ENCODE data around the gene ERG.

ERG gene

GRCh38 chr21:38399103-38399502 is 99.2 kb downstream of the ERG start:
- Histone ChIP-seq H2AFZ (ENCODE audit: low read length, unreplicated experiment) (no peak overlapping the region), H3K27ac (ENCODE audit: low read depth, low read length) (no peak overlapping the region), H3K36me3 (ENCODE audit: insufficient read depth, low read length) (no peaks in the 10 kb centered on the region), H3K27me3 (ENCODE audit: insufficient read depth, low read length) (peaks cover 59% of the 10 kb centered on the region), H3K4me1 (ENCODE audit: control insufficient read depth, insufficient read depth, low read length, unreplicated experiment) (no peaks in the 10 kb centered on the region), H3K4me3 (ENCODE audit: low read depth, low read length) (no peak overlapping the region), H3K79me2 (ENCODE audit: control insufficient read depth, insufficient read depth, low read length, unreplicated experiment) (no peaks in the 10 kb centered on the region)

DNA sequence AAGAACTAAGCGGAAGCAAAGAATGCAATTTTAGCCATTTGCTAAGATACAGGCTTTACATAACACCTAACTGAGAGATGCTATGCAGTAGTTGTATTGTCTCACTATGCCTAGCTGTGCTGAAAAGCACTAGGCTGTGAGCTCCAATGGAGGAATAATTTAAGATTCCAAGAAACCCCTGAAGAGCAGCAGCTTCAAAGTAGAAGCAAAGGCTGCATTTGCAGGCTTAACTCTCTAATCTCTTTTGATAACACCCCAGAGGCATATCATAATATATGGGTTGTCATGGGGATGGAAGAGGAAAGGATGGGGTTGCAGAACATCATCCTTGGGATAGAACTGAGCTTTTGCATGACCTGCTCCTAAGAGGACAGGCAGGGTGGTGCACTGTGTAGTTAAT is 102.0 kb downstream of the ERG start:
- H3K27ac ChIP-seq (ENCODE audit: low read depth, low read length) = no peak overlapping the region
- H3K36me3 ChIP-seq (ENCODE audit: insufficient read depth, low read length) = no peaks in the 10 kb centered on the region
- H3K27me3 ChIP-seq (ENCODE audit: insufficient read depth, low read length) = peaks cover 58% of the 10 kb centered on the region
- no peaks in the 10 kb centered on the region for H3K4me1 ChIP-seq (ENCODE audit: control insufficient read depth, insufficient read depth, low read length, unreplicated experiment)
- no peak overlapping the region for H3K4me3 ChIP-seq (ENCODE audit: low read depth, low read length)
- no peak overlapping the region for H2AFZ ChIP-seq (ENCODE audit: low read length, unreplicated experiment)
- no peaks in the 10 kb centered on the region for H3K79me2 ChIP-seq (ENCODE audit: control insufficient read depth, insufficient read depth, low read length, unreplicated experiment)

- H3K79me2 ChIP-seq (ENCODE audit: control insufficient read depth, insufficient read depth, low read length, unreplicated experiment) = no peaks in the 10 kb centered on the region
- peaks cover 54% of the 10 kb centered on the region for H3K27me3 ChIP-seq (ENCODE audit: insufficient read depth, low read length)
- H3K4me1 ChIP-seq (ENCODE audit: control insufficient read depth, insufficient read depth, low read length, unreplicated experiment) = no peaks in the 10 kb centered on the region
- H3K36me3 ChIP-seq (ENCODE audit: insufficient read depth, low read length) = no peaks in the 10 kb centered on the region
- H3K27ac ChIP-seq (ENCODE audit: low read depth, low read length) = no peak overlapping the region
- no peak overlapping the region for H3K4me3 ChIP-seq (ENCODE audit: low read depth, low read length)
- no peak overlapping the region for H2AFZ ChIP-seq (ENCODE audit: low read length, unreplicated experiment)
These were observed 102.7 kb downstream of the ERG start for GRCh38 chr21:38395581-38395980.

- H3K27me3 ChIP-seq (ENCODE audit: insufficient read depth, low read length) = peaks cover 41% of the 10 kb centered on the region
- no peaks in the 10 kb centered on the region for H3K36me3 ChIP-seq (ENCODE audit: insufficient read depth, low read length)
- no peaks in the 10 kb centered on the region for H3K4me1 ChIP-seq (ENCODE audit: control insufficient read depth, insufficient read depth, low read length, unreplicated experiment)
- H2AFZ ChIP-seq (ENCODE audit: low read length, unreplicated experiment) = no peak overlapping the region
- H3K79me2 ChIP-seq (ENCODE audit: control insufficient read depth, insufficient read depth, low read length, unreplicated experiment) = no peaks in the 10 kb centered on the region
- no peak overlapping the region for H3K27ac ChIP-seq (ENCODE audit: low read depth, low read length)
- no peak overlapping the region for H3K4me3 ChIP-seq (ENCODE audit: low read depth, low read length)
These were observed 105.6 kb downstream of the ERG start for GRCh38 chr21:38392661-38393060.

DNA sequence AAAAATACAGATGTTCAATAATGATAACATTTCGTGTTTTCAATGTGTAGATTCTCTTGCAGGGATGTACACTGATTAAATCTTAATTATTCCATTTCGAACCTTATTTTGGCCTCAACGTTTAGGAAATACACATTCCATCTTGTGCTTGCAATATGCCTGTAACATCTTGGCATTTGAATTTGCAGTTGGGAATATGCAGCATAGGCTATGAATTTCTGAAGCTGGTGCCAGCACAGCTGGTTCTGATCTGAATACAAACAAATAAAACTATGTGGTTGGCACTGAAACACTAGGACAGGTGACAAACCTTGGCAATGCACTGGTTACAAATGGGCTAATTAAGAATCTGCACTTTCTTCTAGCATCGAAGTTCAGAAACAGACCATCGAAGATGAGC is 108.4 kb downstream of the ERG start:
- H2AFZ ChIP-seq (ENCODE audit: low read length, unreplicated experiment) = no peak overlapping the region
- no peak overlapping the region for H3K4me3 ChIP-seq (ENCODE audit: low read depth, low read length)
- no peaks in the 10 kb centered on the region for H3K36me3 ChIP-seq (ENCODE audit: insufficient read depth, low read length)
- peaks cover 31% of the 10 kb centered on the region for H3K27me3 ChIP-seq (ENCODE audit: insufficient read depth, low read length)
- no peaks in the 10 kb centered on the region for H3K79me2 ChIP-seq (ENCODE audit: control insufficient read depth, insufficient read depth, low read length, unreplicated experiment)
- H3K4me1 ChIP-seq (ENCODE audit: control insufficient read depth, insufficient read depth, low read length, unreplicated experiment) = no peaks in the 10 kb centered on the region
- H3K27ac ChIP-seq (ENCODE audit: low read depth, low read length) = no peak overlapping the region

DNA sequence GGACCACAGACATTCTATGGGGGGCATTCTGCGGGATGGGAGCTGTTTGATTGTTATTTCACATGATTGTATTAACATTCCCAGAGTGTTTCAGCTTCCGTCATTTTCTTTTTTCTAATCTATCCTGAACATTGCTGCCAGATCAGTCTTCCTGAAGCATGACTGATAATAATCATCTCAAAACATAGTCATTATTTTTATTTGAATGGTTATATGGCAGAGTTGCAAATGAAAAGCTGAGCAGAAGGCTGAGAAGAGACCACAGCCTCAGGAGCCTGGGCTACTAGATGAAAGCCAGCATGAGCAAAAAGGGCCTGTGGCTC is 109.0 kb downstream of the ERG start:
- Histone ChIP-seq H3K79me2 (ENCODE audit: control insufficient read depth, insufficient read depth, low read length, unreplicated experiment) (no peaks in the 10 kb centered on the region), H3K4me3 (ENCODE audit: low read depth, low read length) (no peak overlapping the region), H3K36me3 (ENCODE audit: insufficient read depth, low read length) (no peaks in the 10 kb centered on the region), H3K27ac (ENCODE audit: low read depth, low read length) (no peak overlapping the region), H2AFZ (ENCODE audit: low read length, unreplicated experiment) (no peak overlapping the region), H3K4me1 (ENCODE audit: control insufficient read depth, insufficient read depth, low read length, unreplicated experiment) (no peaks in the 10 kb centered on the region), H3K27me3 (ENCODE audit: insufficient read depth, low read length) (peaks cover 30% of the 10 kb centered on the region)

- Histone ChIP-seq H3K27ac (ENCODE audit: low read depth, low read length) (no peak overlapping the region), H3K36me3 (ENCODE audit: insufficient read depth, low read length) (no peaks in the 10 kb centered on the region), H3K27me3 (ENCODE audit: insufficient read depth, low read length) (peaks cover 31% of the 10 kb centered on the region), H3K79me2 (ENCODE audit: control insufficient read depth, insufficient read depth, low read length, unreplicated experiment) (no peaks in the 10 kb centered on the region), H2AFZ (ENCODE audit: low read length, unreplicated experiment) (no peak overlapping the region), H3K4me3 (ENCODE audit: low read depth, low read length) (no peak overlapping the region), H3K4me1 (ENCODE audit: control insufficient read depth, insufficient read depth, low read length, unreplicated experiment) (no peaks in the 10 kb centered on the region)
These were observed 109.5 kb downstream of the ERG start for GRCh38 chr21:38388647-38389353.

- Histone ChIP-seq H3K4me3 (ENCODE audit: low read depth, low read length) (no peak overlapping the region), H3K27me3 (ENCODE audit: insufficient read depth, low read length) (peaks cover 28% of the 10 kb centered on the region), H2AFZ (ENCODE audit: low read length, unreplicated experiment) (no peak overlapping the region), H3K4me1 (ENCODE audit: control insufficient read depth, insufficient read depth, low read length, unreplicated experiment) (no peaks in the 10 kb centered on the region), H3K36me3 (ENCODE audit: insufficient read depth, low read length) (no peaks in the 10 kb centered on the region), H3K79me2 (ENCODE audit: control insufficient read depth, insufficient read depth, low read length, unreplicated experiment) (no peaks in the 10 kb centered on the region), H3K27ac (ENCODE audit: low read depth, low read length) (no peak overlapping the region)
These were observed 110.1 kb downstream of the ERG start for GRCh38 chr21:38388203-38388602.

DNA sequence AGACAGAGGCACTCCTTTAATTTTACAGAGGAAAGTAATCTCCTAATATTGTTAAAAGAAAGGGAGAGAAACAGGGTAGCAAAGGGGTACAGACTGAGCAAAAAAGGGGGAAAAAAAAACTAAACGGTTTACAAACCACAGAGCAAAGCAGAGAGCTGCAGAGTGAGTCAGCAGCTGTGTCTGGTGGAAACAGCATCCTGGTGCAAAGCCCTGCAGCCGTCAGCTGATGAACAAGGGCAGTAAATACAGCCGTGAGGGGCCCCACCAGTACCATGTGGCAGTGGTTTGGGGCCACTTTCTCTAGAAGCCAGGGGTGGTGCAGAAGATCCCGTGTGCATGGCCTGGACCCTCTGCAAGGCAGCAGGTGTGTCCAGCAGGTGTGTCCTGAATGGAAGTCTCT is 111.3 kb downstream of the ERG start:
- Histone ChIP-seq H3K4me1 (ENCODE audit: control insufficient read depth, insufficient read depth, low read length, unreplicated experiment) (no peaks in the 10 kb centered on the region), H3K27me3 (ENCODE audit: insufficient read depth, low read length) (peaks cover 20% of the 10 kb centered on the region; the same call in 1 of the 2 replicates), H3K79me2 (ENCODE audit: control insufficient read depth, insufficient read depth, low read length, unreplicated experiment) (no peaks in the 10 kb centered on the region), H3K36me3 (ENCODE audit: insufficient read depth, low read length) (no peaks in the 10 kb centered on the region), H3K4me3 (ENCODE audit: low read depth, low read length) (no peak overlapping the region), H3K27ac (ENCODE audit: low read depth, low read length) (no peak overlapping the region), H2AFZ (ENCODE audit: low read length, unreplicated experiment) (no peak overlapping the region)

DNA sequence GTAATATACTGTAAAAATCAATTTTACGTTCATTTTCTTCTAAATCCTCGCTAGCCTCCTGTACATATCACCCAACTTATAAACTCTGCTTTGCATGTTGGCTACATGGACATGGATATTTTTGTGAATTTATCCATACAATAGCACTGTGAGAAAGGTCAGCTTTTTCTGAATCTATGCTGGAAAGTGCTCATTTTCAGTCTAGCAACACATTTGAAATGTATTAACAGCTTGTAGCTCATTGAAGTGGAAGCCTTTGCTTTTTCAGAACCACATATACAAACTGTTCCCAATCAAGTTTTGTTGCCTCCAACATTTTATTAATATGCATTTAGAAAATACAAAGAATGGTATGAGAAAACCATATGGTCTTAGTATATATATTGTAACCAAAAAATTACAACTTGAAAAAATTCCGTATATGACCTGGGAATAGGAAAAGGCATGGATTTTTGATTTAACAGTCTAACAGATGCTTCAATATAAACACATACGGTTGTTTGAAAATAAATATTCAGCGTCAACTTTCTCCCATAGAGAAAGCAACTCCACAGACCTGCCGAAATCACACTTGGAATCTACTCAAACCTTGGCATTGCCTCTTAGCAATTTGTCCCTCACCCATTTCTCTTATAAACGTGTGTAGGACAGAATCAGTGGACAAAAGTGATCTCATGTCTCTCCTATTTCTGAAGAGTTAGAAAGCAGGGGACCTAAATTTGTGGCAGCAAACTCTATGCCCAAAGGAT is 112.7 kb downstream of the ERG start:
- Histone ChIP-seq H2AFZ (ENCODE audit: low read length, unreplicated experiment) (no peak overlapping the region), H3K36me3 (ENCODE audit: insufficient read depth, low read length) (no peaks in the 10 kb centered on the region), H3K4me1 (ENCODE audit: control insufficient read depth, insufficient read depth, low read length, unreplicated experiment) (no peaks in the 10 kb centered on the region), H3K4me3 (ENCODE audit: low read depth, low read length) (no peak overlapping the region), H3K79me2 (ENCODE audit: control insufficient read depth, insufficient read depth, low read length, unreplicated experiment) (no peaks in the 10 kb centered on the region), H3K27ac (ENCODE audit: low read depth, low read length) (no peak overlapping the region), H3K27me3 (ENCODE audit: insufficient read depth, low read length) (peaks cover 18% of the 10 kb centered on the region; the same call in 1 of the 2 replicates)

Data from ACC112 (cell line).